GM23338 (cell line): ENCODE measurements around the gene HOTAIR. TPM values are rescaled to one million over a fixed set of nuclear protein-coding genes. Genes with fewer than 3 reads are reported as not detected.

Source experiments
- ATAC-seq: fragments of 200-7000 bp; cut with Tn5 transposase; 3 replicates; pipeline ENCODE4 v1.9.1; 2020
- DNase-seq: peaks from one replicate; pipeline ENCODE4 v3.0.0-alpha.2; 2015; ENCODE audit warnings: low spot score
- H2AFZ ChIP-seq: fragments of 200-600 bp; sonication (generic); 2 replicates; pipeline ENCODE4 v1.8.0; 2016; ENCODE audit warnings: antibody characterized with exemption, mild to moderate bottlenecking, moderate library complexity
- H3F3A ChIP-seq: fragments of 200-600 bp; sonication (generic); replicated peaks from 2 replicates; pipeline ENCODE4 v1.8.0; 2017; ENCODE audit warnings: antibody characterized with exemption, mixed run types, low read depth
- H3K27ac ChIP-seq: fragments of 200-600 bp; sonication (generic); 2 replicates; pipeline ENCODE4 v1.6.1; 2016; ENCODE audit warnings: low read depth
- H3K27me3 ChIP-seq: fragments of 200-600 bp; sonication (generic); 2 replicates; pipeline ENCODE4 v1.8.0; 2016; ENCODE audit warnings: mild to moderate bottlenecking, mixed run types, moderate library complexity; ENCODE audit not compliant: insufficient read depth
- H3K36me3 ChIP-seq: fragments of 200-600 bp; sonication (generic); 2 replicates; pipeline ENCODE4 v1.8.0; 2016; ENCODE audit warnings: mild to moderate bottlenecking; ENCODE audit not compliant: insufficient read depth
- H3K4me1 ChIP-seq: fragments of 200-600 bp; sonication (generic); 2 replicates; pipeline ENCODE4 v1.8.0; 2016; ENCODE audit warnings: mild to moderate bottlenecking, moderate library complexity; ENCODE audit not compliant: insufficient read depth
- H3K4me2 ChIP-seq: fragments of 200-600 bp; sonication (generic); 2 replicates; pipeline ENCODE4 v1.7.1; 2017; ENCODE audit warnings: mixed run types
- H3K4me3 ChIP-seq: fragments of 200-600 bp; sonication (generic); 2 replicates; pipeline ENCODE4 v1.6.1; 2016; ENCODE audit warnings: mixed run types
- H3K79me2 ChIP-seq: fragments of 200-600 bp; sonication (generic); replicated peaks from 2 replicates; pipeline ENCODE4 v1.8.0; 2017; ENCODE audit warnings: mild to moderate bottlenecking; ENCODE audit not compliant: insufficient read depth
- H3K9me2 ChIP-seq: fragments of 200-600 bp; sonication (generic); 2 replicates; pipeline ENCODE4 v1.8.0; 2017; ENCODE audit not compliant: insufficient read depth
- H4K20me1 ChIP-seq: fragments of 200-600 bp; sonication (generic); replicated peaks from 2 replicates; pipeline ENCODE4 v1.8.0; 2017; ENCODE audit warnings: mild to moderate bottlenecking; ENCODE audit not compliant: insufficient read depth
- H3K27ac Mint-ChIP-seq: 2 replicates; pipeline ENCODE4 v1.8.0; 2020; ENCODE audit warnings: inconsistent platforms, mild to moderate bottlenecking, moderate library complexity, mixed read lengths
- H3K27me3 Mint-ChIP-seq: 3 replicates; pipeline ENCODE4 v1.8.0; 2022; ENCODE audit warnings: low read depth, mild to moderate bottlenecking, moderate library complexity, mixed read lengths, inconsistent platforms; ENCODE audit not compliant: insufficient read depth, poor library complexity
- H3K36me3 Mint-ChIP-seq: 3 replicates; pipeline ENCODE4 v1.8.0; 2021; ENCODE audit warnings: low read depth, mild to moderate bottlenecking, inconsistent platforms, moderate library complexity, mixed read lengths
- H3K4me1 Mint-ChIP-seq: 3 replicates; pipeline ENCODE4 v1.8.0; 2020; ENCODE audit warnings: mild to moderate bottlenecking, inconsistent platforms, mixed read lengths
- H3K4me3 Mint-ChIP-seq: 3 replicates; pipeline ENCODE4 v1.8.0; 2021; ENCODE audit warnings: moderate library complexity, mild to moderate bottlenecking, inconsistent platforms, mixed read lengths
- H3K9me3 Mint-ChIP-seq: 3 replicates; pipeline ENCODE4 v1.8.0; 2020; ENCODE audit warnings: moderate library complexity, mild to moderate bottlenecking, inconsistent platforms, mixed read lengths
- CREB1 ChIP-seq: fragments of 250-450 bp; sonication (Bioruptor Pico); IDR thresholded peaks from 2 replicates; pipeline ENCODE4 v1.5.0; 2020; ENCODE audit warnings: low read depth, mild to moderate bottlenecking, moderate library complexity
- CTCF ChIP-seq, 2 experiments: fragments of 200-600 bp in 1 of 2; sonication (generic) in 1 of 2; conservative IDR thresholded peaks; 2 replicates each; pipeline versions ENCODE4 v1.5.1 to v1.6.1; 2016 to 2017; ENCODE audit warnings: antibody characterized with exemption in 2 of 2, low read depth in 2 of 2, mild to moderate bottlenecking in 2 of 2, moderate library complexity in 1 of 2
- ETS1 ChIP-seq: IDR thresholded peaks from 2 replicates; pipeline ENCODE4 v1.6.1; 2016; ENCODE audit warnings: antibody characterized with exemption
- EZH2 ChIP-seq: fragments of 200-600 bp; sonication (generic); IDR thresholded peaks from one replicate; pipeline ENCODE4 v1.8.0; 2017; ENCODE audit warnings: antibody characterized with exemption, mild to moderate bottlenecking, low read depth; ENCODE audit not compliant: unreplicated experiment
- EZH2phosphoT487 ChIP-seq: fragments of 200-600 bp; sonication (generic); IDR thresholded peaks from one replicate; pipeline ENCODE4 v1.8.1; 2018; ENCODE audit warnings: antibody characterized with exemption; ENCODE audit not compliant: unreplicated experiment
- JUNB ChIP-seq: IDR thresholded peaks from one replicate; pipeline ENCODE4 v1.6.1; 2016; ENCODE audit warnings: antibody characterized with exemption; ENCODE audit not compliant: unreplicated experiment
- NANOG ChIP-seq: IDR thresholded peaks from 2 replicates; pipeline ENCODE4 v1.6.1; 2016; ENCODE audit warnings: antibody characterized with exemption, borderline replicate concordance
- POLR2AphosphoS5 ChIP-seq: IDR thresholded peaks from 2 replicates; pipeline ENCODE4 v1.6.1; 2016; ENCODE audit warnings: antibody characterized with exemption, low read depth
- REST ChIP-seq: IDR thresholded peaks from one replicate; pipeline ENCODE4 v1.6.1; 2018; ENCODE audit warnings: antibody characterized with exemption; ENCODE audit not compliant: unreplicated experiment
- STAT1 ChIP-seq: IDR thresholded peaks from one replicate; pipeline ENCODE4 v1.6.1; 2016; ENCODE audit warnings: antibody characterized with exemption; ENCODE audit not compliant: unreplicated experiment
- ZNF114 ChIP-seq: fragments of 250-450 bp; sonication (Bioruptor Pico); IDR thresholded peaks from 2 replicates; pipeline ENCODE4 v1.5.0; 2020; ENCODE audit warnings: mild to moderate bottlenecking, moderate library complexity
- ZNF331 ChIP-seq: fragments of 250-450 bp; sonication (Bioruptor Pico); IDR thresholded peaks from 2 replicates; pipeline ENCODE4 v1.5.0; 2020; ENCODE audit warnings: low read depth, mild to moderate bottlenecking, moderate library complexity
- ZNF462 ChIP-seq: fragments of 250-450 bp; sonication (Bioruptor Pico); IDR thresholded peaks from 2 replicates; pipeline ENCODE4 v1.5.0; 2020; ENCODE audit warnings: mild to moderate bottlenecking, moderate library complexity
- polyA plus RNA-seq: library from polyadenylated mRNA; unstranded; fragments of >200 nt; fragmentation: Nextera tagmentation; extraction: Ambion mirVana; gene quantifications from 2 replicates; pipeline ENCODE4 v1.2.1, GENCODE V29; 2016
- total RNA-seq: library from RNA; depleted of rRNA; stranded (reverse); fragments of >200 nt; shearing (Covaris generic); gene quantifications from 2 replicates; pipeline ENCODE4 v1.2.3, GENCODE V29; 2014

HOTAIR gene
- total and polyA plus RNA-seq, 2 experiments from 2014 or later: not detected

GRCh38 chr12:53941187-53941586 lies 33.6 kb downstream of the HOTAIR start:
- Mint-ChIP-seq H3K4me1 (peaks cover 16% of the 10 kb centered on the region), H3K36me3 (no peaks in the 10 kb centered on the region; the same call in 2 of the 3 replicates), H3K9me3 (no peaks in the 10 kb centered on the region; the same call in 2 of the 3 replicates), H3K27ac (no peak overlapping the region), H3K4me3 (no peak overlapping the region), H3K27me3 (peaks cover 97% of the 10 kb centered on the region)
- Histone ChIP-seq H3K27me3 (peaks cover 100% of the 10 kb centered on the region), H3K4me1 (peaks cover 23% of the 10 kb centered on the region; the same call in 1 of the 2 replicates), H3F3A (peaks cover 34% of the 10 kb centered on the region), H3K36me3 (no peaks in the 10 kb centered on the region), H3K27ac (no peak overlapping the region), H3K9me2 (no peaks in the 10 kb centered on the region), H4K20me1 (peaks cover 55% of the 10 kb centered on the region), H3K4me3 (no peak overlapping the region), H3K4me2 (no peak overlapping the region), H2AFZ (no peak overlapping the region), H3K79me2 (no peaks in the 10 kb centered on the region)
- TF ChIP-seq CTCF (conservative IDR thresholded peaks at IDR 0.05; ENCODE audit: low read depth in 2 of 2) (no peak), ZNF462 (CRISPR knock-in tag) (no peak), CREB1 (no peak), REST (no peak), JUNB (no peak), ETS1 (no peak), EZH2phosphoT487 (no peak), ZNF331 (CRISPR knock-in tag) (no peak), STAT1 (no peak), NANOG (no peak), POLR2AphosphoS5 (no peak), EZH2 (no peak), ZNF114 (CRISPR knock-in tag) (no peak)
- no peak for ATAC-seq
- DNase-seq: no peak
